ELF-1 (cell line): ENCODE data around the gene CNNM4.

ENCODE experiments used
- DNase-seq: peaks from one replicate; pipeline ENCODE4 v3.0.0-alpha.2; 2016; ENCODE audit warnings: low read depth, low spot score

CNNM4 gene

GRCh38 chr2:96859099-96859649 lies 98.5 kb downstream of the CNNM4 start:
- DNase-seq: no peak

GRCh38 chr2:96859681-96860064 lies 99.0 kb downstream of the CNNM4 start:
- DNase-seq: no peak

GRCh38 chr2:96860065-96861029 lies 99.6 kb downstream of the CNNM4 start:
- no peak for DNase-seq

- no peak for DNase-seq
Measured at GRCh38 chr2:96861074-96861473, 100.4 kb downstream of the CNNM4 start.
